IPS-NIHi7 (cell line): ENCODE results near the gene RPS6KA2.
"Not testable (repeated sequence)": the region's sequence is repeated elsewhere in the genome, so short reads cannot be mapped to it uniquely, and the experiment has no call there.

ENCODE experiments used
- DNase-seq: peaks from one replicate; pipeline ENCODE4 v3.0.0; 2012; ENCODE audit warnings: mixed read lengths; ENCODE audit errors: extremely low spot score

Gene RPS6KA2

DNA sequence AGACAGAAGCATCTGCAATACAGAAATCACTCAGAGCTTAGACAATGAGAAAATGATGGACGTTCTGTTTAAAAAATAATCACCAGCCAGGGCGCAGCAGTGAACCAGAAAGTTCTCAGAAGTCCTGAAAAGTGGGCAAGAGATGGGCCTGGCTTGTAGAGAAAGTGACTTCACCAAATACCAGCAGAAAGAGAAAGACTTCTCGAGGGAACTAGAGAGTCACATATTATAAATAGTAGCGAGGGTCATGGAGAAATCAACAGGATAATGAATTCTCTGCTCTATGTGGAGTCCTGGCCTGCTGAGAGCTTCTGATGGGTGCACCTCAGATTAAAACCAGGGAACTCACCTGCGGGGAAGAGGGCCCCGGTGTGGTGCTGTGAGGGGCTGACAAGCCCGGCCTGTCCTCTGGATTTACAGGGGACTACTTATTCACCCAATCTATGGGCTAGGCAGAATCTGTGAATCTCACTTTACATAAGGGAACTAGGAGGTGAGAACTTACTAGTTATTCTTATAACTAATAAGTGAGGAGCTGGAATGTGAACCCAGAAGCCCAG lies 35.0 kb downstream of the RPS6KA2 start:
- DNase-seq, result no peak

DNA sequence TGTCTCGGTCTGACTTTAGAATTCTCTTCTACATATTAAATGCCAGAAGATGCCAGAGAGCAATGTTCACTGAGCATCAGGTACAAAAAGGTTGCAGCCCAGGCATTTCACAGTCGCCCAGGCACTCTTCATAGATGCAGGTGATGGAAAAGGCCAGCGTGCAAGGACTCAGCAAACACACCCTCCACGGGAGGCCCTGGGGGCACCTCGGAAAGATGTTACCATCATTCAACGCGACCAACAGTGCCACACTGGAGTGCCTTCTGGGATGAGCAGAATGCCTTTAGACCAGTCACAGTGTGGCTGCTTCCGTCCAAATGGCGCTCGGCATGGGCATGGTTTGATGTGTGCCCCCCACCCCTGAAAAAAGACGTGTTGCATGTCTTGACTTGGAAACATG lies 36.0 kb downstream of the RPS6KA2 start:
- no peak for DNase-seq

DNA sequence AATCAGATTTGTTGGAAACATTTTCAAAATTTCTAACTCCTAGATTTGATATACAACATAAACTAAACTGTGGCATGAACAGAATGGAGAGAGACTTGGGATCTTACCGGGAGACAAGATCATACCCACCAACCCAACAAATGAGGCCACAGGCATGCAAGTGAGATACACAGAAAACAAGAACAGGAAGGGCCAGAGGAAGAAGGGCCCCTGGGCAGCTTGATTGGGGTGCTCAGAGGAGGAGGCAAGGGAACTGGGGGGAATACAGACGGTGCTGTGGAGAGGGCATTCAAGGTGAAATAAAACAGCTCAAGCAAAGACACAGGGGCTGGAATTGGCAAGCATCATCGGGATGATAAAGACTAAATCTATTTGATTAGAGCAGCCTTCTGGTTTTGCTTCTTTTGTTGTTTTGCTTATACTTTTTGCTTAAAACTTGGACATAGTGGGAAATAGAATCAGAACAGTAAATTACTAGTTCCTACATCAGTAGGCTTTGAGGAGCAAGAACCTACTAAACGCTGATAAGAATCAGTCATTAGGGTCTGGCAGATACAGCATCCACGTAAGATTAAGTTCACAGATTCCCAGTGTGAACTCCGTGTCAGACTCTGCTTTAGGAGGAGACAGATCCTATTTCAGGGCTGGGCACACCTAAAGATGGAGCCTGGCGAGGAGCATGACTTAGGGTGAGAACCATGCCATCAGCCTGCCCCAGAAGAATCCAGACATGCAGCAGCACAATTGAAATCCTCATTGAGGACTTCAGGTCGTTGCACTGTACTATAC lies 37.1 kb downstream of the RPS6KA2 start:
- DNase-seq, result no peak

DNA sequence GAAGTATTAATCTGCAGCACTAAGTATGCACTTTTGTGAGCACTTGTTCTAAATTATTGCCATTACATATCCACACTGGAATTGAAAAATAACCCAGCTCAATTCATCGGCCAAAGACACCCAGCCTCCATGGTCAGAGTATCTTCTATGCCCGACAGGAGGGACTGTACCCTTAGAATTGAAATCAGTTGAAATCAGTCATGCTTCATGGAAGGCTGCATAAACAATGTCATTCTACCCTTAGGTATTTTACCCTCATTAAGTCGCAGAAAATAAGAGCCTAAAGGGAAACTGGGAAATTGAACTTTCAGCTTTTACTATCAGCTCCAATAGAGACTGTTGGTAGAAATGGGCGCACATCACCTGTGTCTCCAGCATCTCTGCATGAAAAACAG lies 37.7 kb downstream of the RPS6KA2 start:
- DNase-seq, result no peak

DNA sequence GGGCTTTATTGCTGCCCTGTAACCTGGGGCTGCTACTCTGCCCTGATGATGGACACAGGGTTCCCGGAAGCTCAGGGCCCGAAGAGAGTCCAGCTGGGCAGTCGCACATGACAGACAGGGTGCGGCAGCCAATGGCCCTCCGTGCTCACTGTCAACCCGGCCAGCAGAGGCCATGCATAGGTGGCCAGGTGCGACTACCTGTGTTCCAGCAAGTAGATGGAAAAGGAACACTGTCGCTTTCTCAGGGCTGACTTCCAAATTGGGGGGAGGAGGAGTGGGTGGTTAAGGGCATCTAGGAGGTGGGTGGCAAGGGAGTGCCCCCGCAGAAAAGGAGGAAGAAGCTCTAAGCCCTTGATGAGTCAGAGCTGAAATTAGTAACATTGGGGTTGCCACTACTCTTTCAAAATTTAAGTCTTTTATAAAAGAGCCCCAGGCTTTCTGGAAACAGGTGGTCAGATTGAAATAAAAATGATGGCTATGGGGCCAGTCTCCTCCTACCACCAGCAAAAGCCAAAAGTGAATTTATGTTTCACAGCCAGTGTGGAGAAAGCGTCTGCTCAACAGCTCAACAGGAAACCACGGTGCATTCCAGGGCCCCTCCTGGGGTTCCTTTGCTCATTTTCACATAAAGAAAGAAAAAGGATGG lies 38.2 kb downstream of the RPS6KA2 start:
- no peak for DNase-seq

DNA sequence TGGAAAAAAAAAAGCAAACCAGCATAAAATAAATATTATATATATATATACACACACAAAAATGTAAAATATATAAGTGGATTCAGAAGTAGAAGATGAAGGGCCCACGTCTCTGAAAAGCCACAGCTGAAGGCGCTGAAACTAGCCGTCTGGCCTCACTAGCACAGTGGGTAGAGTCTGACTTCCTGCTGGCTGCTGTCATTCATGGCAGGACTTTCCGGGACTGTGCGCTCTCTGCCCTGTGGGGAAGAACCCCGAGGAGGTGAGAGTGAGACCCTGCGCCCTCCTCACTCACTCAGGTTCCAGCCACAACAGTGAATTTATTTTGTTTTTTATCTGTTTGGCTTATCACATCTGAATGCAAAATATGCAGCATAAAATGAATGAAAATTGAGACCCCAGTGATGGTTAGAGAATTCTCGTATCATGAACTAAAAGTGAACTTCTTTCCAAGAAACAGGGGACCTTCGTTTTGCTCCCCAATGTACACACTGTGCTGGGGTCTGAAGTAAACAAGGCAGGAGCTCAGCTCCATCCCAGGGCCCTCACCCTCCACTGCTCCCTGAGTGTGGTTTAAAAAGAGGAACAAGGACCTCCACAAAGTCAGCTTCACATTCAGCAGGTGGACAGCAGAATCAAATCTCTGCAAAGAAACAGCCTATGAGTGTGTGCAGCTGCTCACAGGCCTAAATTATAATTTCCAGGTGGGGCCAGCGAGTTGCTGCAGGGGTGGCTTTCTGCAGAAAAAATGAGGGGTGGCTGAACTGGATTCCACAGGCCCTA lies 39.2 kb downstream of the RPS6KA2 start:
- no peak for DNase-seq

DNA sequence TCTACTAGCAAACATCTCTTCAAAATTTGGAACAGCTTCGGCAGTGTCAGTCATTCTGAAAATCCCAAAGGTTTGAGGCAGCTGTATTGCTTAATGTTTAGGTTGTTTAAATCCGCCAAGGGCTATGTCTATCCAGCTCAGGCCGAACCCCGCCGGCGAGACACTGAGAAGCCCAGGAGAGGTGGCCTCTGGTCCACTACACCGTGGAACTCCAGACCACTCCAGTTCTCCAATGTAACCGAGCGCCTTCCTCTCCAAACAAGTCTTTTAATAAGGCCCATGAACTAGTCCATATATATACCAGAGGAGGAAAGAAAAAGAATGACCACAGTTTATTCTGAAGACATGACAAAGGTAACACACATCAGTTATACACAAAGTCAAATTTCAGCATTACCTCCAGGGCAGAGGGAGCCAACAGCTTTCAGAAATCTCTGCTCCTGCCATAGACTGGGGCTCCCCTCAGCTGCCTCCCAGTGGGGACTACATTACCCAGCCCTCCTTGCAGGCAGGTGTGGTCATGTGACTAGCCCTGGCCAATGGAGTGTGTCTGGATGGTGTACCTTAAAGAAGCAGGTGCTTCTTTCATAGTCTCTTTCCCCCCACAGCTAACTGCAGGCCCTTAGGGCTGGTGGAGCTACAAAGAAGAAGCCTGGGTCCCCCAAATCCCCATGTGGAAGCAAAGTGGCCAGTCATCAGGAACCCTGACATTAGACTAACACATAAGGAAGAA lies 40.5 kb downstream of the RPS6KA2 start, which contains the start of gene RAMACL:
Gene RAMACL, minus strand, starts transcription at position 255 of the 733 bp plus-strand sequence. Its CDS starts 201 bp downstream, at position 54.
- peak; percentile 89 for DNase-seq

DNA sequence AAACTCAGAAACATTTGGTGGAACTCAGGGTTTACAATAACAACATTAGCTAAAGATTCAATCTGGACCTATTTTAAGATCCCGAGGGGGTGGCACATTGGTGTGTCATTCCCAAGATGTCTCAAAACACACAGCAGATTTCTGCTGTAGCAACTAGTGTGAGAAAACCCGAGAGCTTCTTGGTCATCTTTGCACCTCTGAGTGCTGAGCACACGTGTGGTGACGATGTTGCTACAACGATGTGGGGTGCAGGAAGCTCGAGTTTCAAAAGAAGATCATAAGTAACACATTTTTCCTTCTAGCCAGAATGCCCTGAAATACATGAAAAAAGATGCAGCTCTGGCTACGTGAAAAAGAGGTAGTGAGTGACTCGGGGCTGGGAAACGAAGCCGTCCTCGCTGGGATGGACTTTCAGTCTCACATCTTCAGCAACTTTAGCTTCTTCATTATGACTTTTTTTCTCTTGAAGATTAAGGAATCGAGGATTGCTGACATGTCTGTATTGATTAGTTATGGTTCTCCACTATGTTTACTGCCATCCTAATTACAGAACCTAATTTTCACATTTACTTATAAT lies 42.1 kb downstream of the RPS6KA2 start:
- no peak for DNase-seq

DNA sequence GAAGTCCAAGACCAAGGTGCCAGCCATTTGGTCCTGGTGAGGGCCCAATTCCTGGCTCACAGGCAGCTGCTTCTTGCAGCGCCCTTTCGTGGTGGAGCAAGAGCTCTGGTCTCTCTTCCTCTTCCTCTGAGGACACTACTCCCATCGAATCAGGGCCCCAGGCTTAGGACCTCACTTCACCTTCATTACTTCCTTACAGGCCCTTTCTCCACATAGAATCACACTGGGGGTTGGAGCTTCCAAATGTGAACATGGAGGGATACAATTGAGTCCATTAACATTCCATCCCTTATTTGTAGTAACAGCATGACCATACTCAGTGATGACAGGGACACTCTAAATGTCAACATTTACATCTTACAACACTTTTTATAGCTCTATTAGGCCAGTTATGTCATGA lies 42.9 kb downstream of the RPS6KA2 start:
- DNase-seq, result no peak

DNA sequence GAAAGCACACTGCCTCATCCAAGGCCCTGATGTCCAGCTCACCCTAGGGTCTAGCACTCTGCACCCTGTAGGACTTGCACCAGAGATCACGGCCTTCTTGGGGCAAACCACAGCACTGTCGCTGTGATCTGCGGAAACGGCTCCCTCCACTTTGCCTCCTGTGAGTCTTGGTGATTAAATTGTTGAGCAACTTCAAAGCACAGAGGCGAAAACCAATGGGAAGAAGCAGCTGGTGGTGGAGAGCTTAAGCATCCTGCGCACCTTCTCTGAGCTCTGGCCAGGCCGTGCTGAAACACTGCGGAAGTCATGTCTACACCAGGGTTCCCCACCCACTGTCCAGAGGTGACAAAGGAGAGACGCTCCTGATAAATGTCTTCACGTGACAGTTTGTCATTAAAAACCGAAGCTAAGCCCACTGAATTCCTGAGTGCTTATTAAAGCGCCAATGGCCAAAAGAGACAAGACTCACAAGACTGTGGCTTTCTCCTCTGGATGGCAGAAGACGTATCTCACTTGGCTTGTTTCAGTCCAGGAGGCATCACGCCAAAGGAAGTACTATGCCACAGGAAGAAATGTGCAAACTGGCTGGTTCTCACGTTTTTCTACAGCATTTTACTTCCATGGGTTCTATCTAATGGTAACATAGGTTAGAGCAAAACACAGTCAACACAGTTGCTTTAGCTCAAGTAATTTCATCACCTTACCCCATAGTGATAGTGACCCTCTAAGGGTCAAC lies 43.7 kb downstream of the RPS6KA2 start:
- no peak for DNase-seq

DNA sequence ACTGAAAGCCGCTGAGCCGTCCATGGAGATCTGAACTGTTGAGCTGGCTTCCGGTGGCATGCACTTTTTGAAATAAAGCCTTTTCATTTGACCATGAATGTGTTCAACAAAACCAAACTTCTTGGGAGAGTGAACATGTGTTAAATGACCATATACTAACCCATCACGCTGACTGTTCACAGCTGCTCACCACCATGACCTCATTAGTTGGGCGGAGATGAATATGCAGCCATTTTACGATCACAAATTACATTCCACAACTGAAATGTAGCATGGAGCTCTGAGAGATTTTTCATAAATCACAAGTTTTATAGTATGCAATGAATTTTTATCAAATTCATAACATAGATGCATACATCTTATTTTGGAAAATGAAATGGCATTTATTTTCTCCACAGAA lies 44.8 kb downstream of the RPS6KA2 start:
- DNase-seq, result no peak

DNA sequence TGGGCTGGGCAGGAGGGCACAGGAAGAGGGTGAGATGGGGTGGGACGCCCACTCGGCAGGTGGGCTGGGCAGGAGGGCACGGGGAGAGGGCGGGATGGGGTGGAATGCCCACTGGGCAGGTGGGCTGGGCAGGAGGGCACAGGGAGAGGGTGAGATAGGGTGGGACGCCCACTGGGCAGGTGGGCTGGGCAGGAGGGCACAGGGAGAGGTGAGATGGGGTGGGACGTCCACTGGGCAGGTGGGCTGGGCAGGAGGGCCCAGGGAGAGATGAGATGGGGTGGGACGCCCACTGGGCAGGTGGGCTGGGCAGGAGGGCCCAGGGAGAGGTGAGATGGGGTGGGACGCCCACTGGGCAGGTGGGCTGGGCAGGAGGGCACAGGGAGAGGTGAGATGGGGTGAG lies 45.2 kb downstream of the RPS6KA2 start:
- not testable (repeated sequence) for DNase-seq

DNA sequence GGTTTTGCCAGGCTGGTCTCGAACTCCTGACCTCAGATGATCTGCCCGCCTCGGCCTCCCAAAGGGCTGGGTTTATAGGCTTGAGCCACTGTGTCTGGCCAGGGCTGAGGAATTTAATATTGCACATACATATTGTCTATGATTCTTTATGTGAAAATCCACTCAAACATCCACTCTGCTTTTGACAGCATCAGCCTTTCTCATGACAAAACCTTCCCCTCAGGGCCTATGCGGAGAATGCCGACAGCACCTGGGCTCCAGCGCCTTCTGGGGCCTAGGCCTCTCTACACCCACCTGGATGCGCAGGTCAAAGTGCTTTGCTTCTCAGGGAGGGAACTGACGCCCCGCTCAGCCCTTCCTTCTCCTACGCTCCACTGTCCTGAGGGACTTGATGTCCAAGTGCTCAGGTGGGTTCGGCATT lies 46.0 kb downstream of the RPS6KA2 start:
- DNase-seq, result no peak

DNA sequence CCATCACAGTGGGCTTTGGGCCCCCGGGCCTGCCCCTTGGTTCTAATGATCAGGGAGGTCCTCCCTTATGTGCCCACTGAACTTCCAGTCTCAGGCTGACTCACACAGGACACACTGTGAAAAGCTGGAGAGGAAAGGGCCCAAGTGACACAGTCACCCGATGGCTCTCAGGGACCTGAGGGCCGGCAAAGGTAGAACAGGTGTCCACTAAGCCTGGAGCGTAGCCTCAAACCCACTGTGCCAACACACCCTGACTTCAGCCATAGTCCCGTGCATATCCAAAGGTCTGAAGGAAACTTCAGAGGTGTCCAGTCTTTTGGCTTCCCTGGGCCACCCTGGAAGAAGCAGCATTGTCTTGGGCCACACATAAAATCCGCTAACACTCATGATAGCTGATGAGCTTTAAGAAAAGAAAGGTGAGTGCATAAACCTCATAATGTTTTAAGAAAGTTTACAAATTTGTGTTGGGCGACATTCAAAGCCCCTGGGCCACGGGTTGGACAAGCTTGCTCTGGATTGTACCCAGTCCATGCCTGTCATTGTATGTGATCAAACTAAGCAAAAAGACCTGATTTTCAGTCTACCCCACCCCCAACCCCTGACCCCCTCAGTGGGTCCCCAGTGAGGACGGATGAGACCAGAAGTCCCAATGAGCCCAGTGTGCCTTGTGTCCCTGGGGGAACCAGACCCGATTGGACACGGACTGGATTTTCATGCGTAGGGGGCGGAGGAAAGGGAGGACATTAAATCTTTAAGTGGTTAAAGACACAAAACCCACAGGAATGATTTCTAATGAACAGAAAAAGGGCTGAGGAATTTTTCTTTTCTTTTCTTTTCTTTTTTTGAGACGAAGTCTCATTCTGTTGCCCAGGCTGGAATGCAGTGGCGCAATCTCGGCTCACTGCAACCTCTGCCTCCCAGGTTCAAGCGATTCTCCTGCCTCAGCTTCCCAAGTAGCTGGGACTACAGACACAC lies 46.7 kb downstream of the RPS6KA2 start:
- no peak for DNase-seq

DNA sequence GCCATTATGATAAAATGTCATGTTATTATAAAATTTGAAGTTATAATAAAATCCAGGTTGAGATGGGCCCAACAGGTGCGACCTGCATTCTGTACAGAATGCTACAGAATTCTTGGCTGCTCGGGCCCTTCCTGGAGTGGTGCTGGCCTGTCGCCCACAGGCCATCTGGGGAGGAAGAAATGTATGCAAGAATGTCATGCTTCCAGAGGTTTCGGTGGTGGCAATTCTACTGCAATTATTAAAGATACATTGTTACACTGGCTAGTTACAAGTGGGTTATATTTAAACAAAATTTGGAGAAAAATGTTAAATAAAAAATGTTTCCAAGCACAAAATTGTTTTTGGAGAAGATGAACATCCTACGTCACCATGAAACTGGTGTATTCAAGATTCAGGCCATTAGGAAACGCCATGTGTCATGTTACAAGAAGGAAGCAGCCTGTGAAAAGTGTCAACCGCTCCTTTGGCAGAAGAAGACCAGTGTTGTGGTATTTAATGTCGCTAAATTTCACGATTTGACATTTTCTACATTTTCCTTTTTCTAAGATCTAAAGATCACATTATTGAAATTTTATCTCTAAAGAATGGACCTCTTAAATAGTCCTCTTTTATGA lies 47.7 kb downstream of the RPS6KA2 start:
- no peak for DNase-seq

DNA sequence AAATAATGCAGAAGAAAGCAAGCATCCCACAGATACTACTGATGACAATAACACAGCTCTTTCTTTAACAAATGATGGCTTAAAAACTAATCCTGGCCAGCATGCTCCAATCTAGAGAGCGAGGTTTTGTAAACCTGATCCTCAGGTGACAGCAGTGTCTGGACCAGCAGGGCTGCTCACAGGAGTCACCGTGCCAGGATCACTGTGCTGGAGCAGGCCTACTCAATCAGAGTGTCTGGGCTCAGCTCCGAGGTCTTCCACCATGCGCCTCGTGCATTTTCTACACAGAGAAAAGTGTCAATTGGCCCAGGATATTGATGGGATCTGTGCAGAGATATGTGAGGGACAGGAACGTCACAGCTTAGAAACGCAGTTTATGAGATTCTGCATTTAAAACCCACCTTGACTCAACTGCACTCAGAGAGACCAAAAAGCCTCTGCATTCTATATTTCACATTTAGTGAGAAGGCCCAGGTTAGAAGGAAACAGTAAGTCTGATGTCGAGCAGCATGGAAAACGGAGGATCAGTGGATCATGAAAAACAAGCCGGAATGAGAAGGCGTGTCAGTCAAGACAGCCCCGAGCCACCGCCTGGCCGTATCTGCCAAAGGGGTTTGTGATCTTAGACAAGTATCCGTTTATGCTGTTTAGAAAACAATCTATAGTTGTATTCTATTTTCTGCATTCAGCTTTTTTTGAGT lies 48.4 kb downstream of the RPS6KA2 start:
- DNase-seq, result no peak

DNA sequence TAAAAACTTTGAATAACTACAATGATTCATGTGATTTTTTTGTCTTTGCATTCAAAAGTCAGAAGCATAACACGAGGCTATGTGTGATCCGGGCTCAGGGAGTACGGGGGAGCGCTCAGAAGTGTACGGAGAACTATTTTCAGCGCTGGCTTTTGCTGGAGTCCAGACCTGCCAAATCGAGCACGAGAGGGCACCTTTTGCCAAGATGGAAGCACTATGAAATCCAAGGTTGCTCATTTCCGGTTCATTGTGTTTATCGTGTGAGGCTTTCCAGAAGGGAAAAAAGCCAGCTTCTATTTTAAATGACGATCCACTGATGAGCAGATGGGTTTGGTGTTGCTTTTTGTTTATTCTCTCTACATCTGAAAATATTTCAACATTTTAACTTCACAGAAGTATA lies 51.8 kb downstream of the RPS6KA2 start:
- no peak for DNase-seq

DNA sequence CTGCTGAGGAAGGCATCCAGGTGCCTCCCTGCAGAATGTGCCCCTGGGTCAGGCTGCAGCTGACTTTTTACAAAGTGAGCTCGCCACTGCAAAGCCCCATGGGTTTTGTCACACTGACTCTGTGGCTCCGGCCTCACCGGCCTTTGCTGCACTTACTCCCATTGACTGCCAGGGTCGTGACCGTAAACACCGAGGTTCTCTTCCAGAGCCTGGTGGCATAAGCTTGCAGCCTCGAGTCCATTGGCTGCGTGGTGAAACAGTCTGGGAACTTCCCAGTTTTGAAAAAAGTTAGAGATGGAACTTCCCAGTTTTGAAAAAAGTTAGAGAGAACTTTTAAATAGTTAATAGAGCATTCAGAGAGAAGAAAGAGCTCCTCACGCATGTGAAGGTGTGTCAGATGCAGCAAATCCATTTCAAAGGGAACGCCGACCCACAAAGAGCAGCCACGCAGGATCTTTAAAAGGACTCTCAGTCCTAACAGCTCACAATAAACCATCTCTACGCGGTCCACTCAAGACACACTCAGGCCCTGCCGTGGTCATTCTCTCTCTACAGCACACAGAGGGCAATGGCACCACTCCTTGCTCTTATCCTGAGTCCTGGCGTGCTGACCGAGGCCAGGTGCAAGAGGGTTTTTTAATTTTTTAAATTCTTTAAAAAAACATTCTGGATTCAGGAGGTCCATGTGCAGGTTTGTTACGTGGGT lies 53.4 kb downstream of the RPS6KA2 start:
- no peak for DNase-seq
